DND-41 (cell line): ENCODE data around the gene KLHL14.

Experiments used
- EZH2 ChIP-seq: IDR thresholded peaks from 3 replicates; pipeline ENCODE4 v1.6.1; 2012; ENCODE audit warnings: borderline replicate concordance, low read depth, mild to moderate bottlenecking, moderate library complexity, low read length, inconsistent platforms; ENCODE audit not compliant: severe bottlenecking
- TF ChIP-seq, protein P1 (sequence below): IDR thresholded peaks from 2 replicates; pipeline ENCODE4 v1.5.1; 2012; ENCODE audit warnings: borderline replicate concordance, low read length, moderate library complexity, mild to moderate bottlenecking; ENCODE audit not compliant: poor library complexity, severe bottlenecking; ENCODE audit errors: extremely low read depth

DNA sequence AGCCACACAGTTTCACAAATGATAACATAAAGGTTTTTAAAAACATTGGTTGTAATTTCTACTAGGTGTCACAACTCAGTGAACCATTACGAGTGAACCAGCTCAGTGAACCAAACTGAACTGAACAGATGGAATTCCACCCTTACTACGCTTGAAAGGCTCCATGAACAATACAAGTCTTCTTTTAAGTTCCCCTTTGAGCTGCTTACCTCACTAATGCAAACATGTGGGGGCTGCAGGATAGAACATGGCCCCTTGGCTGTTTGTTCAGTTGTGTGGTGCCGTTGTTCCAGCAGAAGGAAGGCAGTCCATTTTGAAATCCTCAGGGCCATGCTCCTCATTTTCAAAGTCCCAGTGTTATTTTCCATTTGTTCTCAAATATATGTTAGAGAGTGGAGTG is 30.7 kb upstream of the KLHL14 start:
- TF ChIP-seq, protein P1, sequence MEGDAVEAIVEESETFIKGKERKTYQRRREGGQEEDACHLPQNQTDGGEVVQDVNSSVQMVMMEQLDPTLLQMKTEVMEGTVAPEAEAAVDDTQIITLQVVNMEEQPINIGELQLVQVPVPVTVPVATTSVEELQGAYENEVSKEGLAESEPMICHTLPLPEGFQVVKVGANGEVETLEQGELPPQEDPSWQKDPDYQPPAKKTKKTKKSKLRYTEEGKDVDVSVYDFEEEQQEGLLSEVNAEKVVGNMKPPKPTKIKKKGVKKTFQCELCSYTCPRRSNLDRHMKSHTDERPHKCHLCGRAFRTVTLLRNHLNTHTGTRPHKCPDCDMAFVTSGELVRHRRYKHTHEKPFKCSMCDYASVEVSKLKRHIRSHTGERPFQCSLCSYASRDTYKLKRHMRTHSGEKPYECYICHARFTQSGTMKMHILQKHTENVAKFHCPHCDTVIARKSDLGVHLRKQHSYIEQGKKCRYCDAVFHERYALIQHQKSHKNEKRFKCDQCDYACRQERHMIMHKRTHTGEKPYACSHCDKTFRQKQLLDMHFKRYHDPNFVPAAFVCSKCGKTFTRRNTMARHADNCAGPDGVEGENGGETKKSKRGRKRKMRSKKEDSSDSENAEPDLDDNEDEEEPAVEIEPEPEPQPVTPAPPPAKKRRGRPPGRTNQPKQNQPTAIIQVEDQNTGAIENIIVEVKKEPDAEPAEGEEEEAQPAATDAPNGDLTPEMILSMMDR = no peak
- TF ChIP-seq EZH2 = no peak
